Measurements from ENCODE around the gene MRGPRD.

Gene MRGPRD

GRCh38 chr11:68936358-68936636 is 44.5 kb downstream of the MRGPRD start:
- Histone ChIP-seq H3K4me3 (ENCODE audit: low read length, poor library complexity, severe bottlenecking) (no peak overlapping the region), H3K4me1 (ENCODE audit: insufficient read depth, low read length, poor library complexity, severe bottlenecking) (no peaks in the 10 kb centered on the region), H3K27me3 (ENCODE audit: insufficient read depth, low read length, poor library complexity, severe bottlenecking) (no peaks in the 10 kb centered on the region), H3K79me2 (ENCODE audit: insufficient read depth, low read length) (no peaks in the 10 kb centered on the region), H2AFZ (ENCODE audit: low read length) (no peak overlapping the region), H3K9me3 (ENCODE audit: insufficient read depth, low read depth, low read length) (no peaks in the 10 kb centered on the region), H3F3A (ENCODE audit: low read depth) (no peaks in the 10 kb centered on the region), H3K4me2 (ENCODE audit: low read depth, low read length, poor library complexity, severe bottlenecking) (no peak overlapping the region), H3K36me3 (ENCODE audit: insufficient read depth, low read length) (peaks cover 30% of the 10 kb centered on the region; the same call in 1 of the 2 replicates), H4K20me1 (ENCODE audit: insufficient read depth, low read length, poor library complexity, severe bottlenecking) (no peaks in the 10 kb centered on the region), H3K9me2 (replicated peaks; ENCODE audit: low read depth, low read length) (no peaks in the 10 kb centered on the region), H3K9ac (ENCODE audit: low read depth, low read length, poor library complexity, severe bottlenecking) (no peak overlapping the region)
- no peak for TF ChIP-seq CTCF (conservative IDR thresholded peaks at IDR 0.05; ENCODE audit: low read length)
- TF ChIP-seq EZH2phosphoT487 (IDR thresholded peaks at IDR 0.05; ENCODE audit: borderline replicate concordance): no peak

- Histone ChIP-seq H2AFZ (ENCODE audit: low read length) (no peak overlapping the region), H4K20me1 (ENCODE audit: insufficient read depth, low read length, poor library complexity, severe bottlenecking) (no peaks in the 10 kb centered on the region), H3K9me3 (ENCODE audit: insufficient read depth, low read depth, low read length) (no peaks in the 10 kb centered on the region), H3K4me3 (ENCODE audit: low read length, poor library complexity, severe bottlenecking) (no peak overlapping the region), H3K4me1 (ENCODE audit: insufficient read depth, low read length, poor library complexity, severe bottlenecking) (no peaks in the 10 kb centered on the region), H3K9me2 (replicated peaks; ENCODE audit: low read depth, low read length) (no peaks in the 10 kb centered on the region), H3F3A (ENCODE audit: low read depth) (no peaks in the 10 kb centered on the region), H3K79me2 (ENCODE audit: insufficient read depth, low read length) (no peaks in the 10 kb centered on the region), H3K27me3 (ENCODE audit: insufficient read depth, low read length, poor library complexity, severe bottlenecking) (no peaks in the 10 kb centered on the region), H3K9ac (ENCODE audit: low read depth, low read length, poor library complexity, severe bottlenecking) (no peak overlapping the region), H3K4me2 (ENCODE audit: low read depth, low read length, poor library complexity, severe bottlenecking) (no peak overlapping the region), H3K36me3 (ENCODE audit: insufficient read depth, low read length) (peaks cover 36% of the 10 kb centered on the region; the same call in 1 of the 2 replicates)
- no peak for TF ChIP-seq CTCF (conservative IDR thresholded peaks at IDR 0.05; ENCODE audit: low read length)
- TF ChIP-seq EZH2phosphoT487 (IDR thresholded peaks at IDR 0.05; ENCODE audit: borderline replicate concordance): no peak
Measured at GRCh38 chr11:68935516-68936357, 45.0 kb downstream of the MRGPRD start.

- Histone ChIP-seq H3K4me2 (ENCODE audit: low read depth, low read length, poor library complexity, severe bottlenecking) (no peak overlapping the region), H3K9ac (ENCODE audit: low read depth, low read length, poor library complexity, severe bottlenecking) (no peak overlapping the region), H3K36me3 (ENCODE audit: insufficient read depth, low read length) (peaks cover 42% of the 10 kb centered on the region; the same call in 1 of the 2 replicates)
Measured at GRCh38 chr11:68935066-68935465, 45.7 kb downstream of the MRGPRD start.

More at GRCh38 chr11:68935066-68935465, 45.7 kb downstream of the MRGPRD start:
- Histone ChIP-seq H3K4me3 (ENCODE audit: low read length, poor library complexity, severe bottlenecking) (no peak overlapping the region), H3K27me3 (ENCODE audit: insufficient read depth, low read length, poor library complexity, severe bottlenecking) (no peaks in the 10 kb centered on the region), H3K4me1 (ENCODE audit: insufficient read depth, low read length, poor library complexity, severe bottlenecking) (no peaks in the 10 kb centered on the region), H3K9me2 (replicated peaks; ENCODE audit: low read depth, low read length) (no peaks in the 10 kb centered on the region), H3K79me2 (ENCODE audit: insufficient read depth, low read length) (no peaks in the 10 kb centered on the region), H3F3A (ENCODE audit: low read depth) (no peaks in the 10 kb centered on the region), H4K20me1 (ENCODE audit: insufficient read depth, low read length, poor library complexity, severe bottlenecking) (no peaks in the 10 kb centered on the region), H2AFZ (ENCODE audit: low read length) (no peak overlapping the region), H3K9me3 (ENCODE audit: insufficient read depth, low read depth, low read length) (no peaks in the 10 kb centered on the region)
- TF ChIP-seq CTCF (conservative IDR thresholded peaks at IDR 0.05; ENCODE audit: low read length) (no peak), EZH2phosphoT487 (IDR thresholded peaks at IDR 0.05; ENCODE audit: borderline replicate concordance) (no peak)

Data from Loucy (cell line).